Esophagus (tissue), 2 donors: Measurements from ENCODE around the gene C2orf49. TPM values are rescaled to one million over a fixed set of nuclear protein-coding genes. Genes with fewer than 3 reads are reported as not detected.
"Not testable (repeated sequence)": the region's sequence is repeated elsewhere in the genome, so short reads cannot be mapped to it uniquely, and the experiment has no call there.

Experiments
- H3K27ac ChIP-seq, 2 donors: one replicate each; pipeline ENCODE4 v1.5.1; 2013; ENCODE audit warnings: low read depth in 2 of 2, mild to moderate bottlenecking in 2 of 2, inconsistent platforms in 1 of 2, low read length in 1 of 2, moderate library complexity in 1 of 2
- H3K27me3 ChIP-seq, 2 donors: one replicate each; pipeline ENCODE4 v1.6.1; 2013; ENCODE audit warnings: low read length in 2 of 2, control low read depth in 1 of 2, mild to moderate bottlenecking in 1 of 2; ENCODE audit not compliant: insufficient read depth in 2 of 2, control insufficient read depth in 1 of 2
- H3K36me3 ChIP-seq, 2 donors: one replicate each; pipeline ENCODE4 v1.6.1; 2013; ENCODE audit warnings: low read length in 1 of 2; ENCODE audit not compliant: control insufficient read depth in 2 of 2, insufficient read depth in 2 of 2
- H3K4me1 ChIP-seq, 2 donors: one replicate each; pipeline ENCODE4 v1.6.1; 2013; ENCODE audit warnings: low read length in 1 of 2; ENCODE audit not compliant: control insufficient read depth in 2 of 2, insufficient read depth in 2 of 2
- H3K4me3 ChIP-seq, 2 donors: one replicate each; pipeline ENCODE4 v1.5.1; 2013; ENCODE audit warnings: low read length in 2 of 2, mild to moderate bottlenecking in 2 of 2, low read depth in 1 of 2, moderate library complexity in 1 of 2
- H3K9me3 ChIP-seq, 2 donors: one replicate each; pipeline ENCODE4 v1.6.1; 2013; ENCODE audit warnings: mild to moderate bottlenecking in 2 of 2, low read depth in 1 of 2, low read length in 1 of 2, moderate library complexity in 1 of 2; ENCODE audit not compliant: control insufficient read depth in 2 of 2, insufficient read depth in 1 of 2
- WGBS, 2 donors: extraction: QIAGEN DNeasy Blood & Tissue Kit; methylation state at CpG; one replicate each; pipeline ENCODE4 v1.1.7; 2013; 5-methylcytosine and 5-hydroxymethylcytosine counted together
- polyA plus RNA-seq, 2 donors: library from polyadenylated mRNA; stranded (reverse); fragments of 200-250 nt; gene quantifications; one replicate each; pipeline ENCODE4 v1.2.3, GENCODE V29; 2013
- donor health status: healthy with polysubstance abuse.
- donor health status: Bipolar disorder and iron deficiency.

Gene C2orf49
- polyA plus RNA-seq, 2 donors: 6.6 to 8.7 TPM

- Histone ChIP-seq H3K9me3 (no peaks in the 10 kb centered on the region), H3K4me3 (no peak overlapping the region), H3K36me3 (peaks cover 0 to 3% of the 10 kb centered on the region in 2 donors), H3K27me3 (no peaks in the 10 kb centered on the region), H3K4me1 (no peaks in the 10 kb centered on the region), H3K27ac (no peak overlapping the region)
- WGBS, 2 donors: 90 to 95% methylated on average over 3 of the region's 3 CpGs
Observed at GRCh38 chr2:105317937-105318336, 19.4 kb upstream of the C2orf49 start.

GRCh38 chr2:105320651-105321215, 16.6 kb upstream of the C2orf49 start:
- Histone ChIP-seq H3K27ac (no peak overlapping the region), H3K36me3 (peaks cover 0 to 3% of the 10 kb centered on the region in 2 donors), H3K27me3 (no peaks in the 10 kb centered on the region), H3K9me3 (no peaks in the 10 kb centered on the region), H3K4me3 (no peak overlapping the region), H3K4me1 (no peaks in the 10 kb centered on the region)
- WGBS, 2 donors: 57 to 72% methylated on average over 7 of the region's 7 CpGs

- no peaks in the 10 kb centered on the region for H3K27me3 ChIP-seq
- 87 to 90% methylated on average over 3 of the region's 3 CpGs for WGBS, 2 donors
- no peaks in the 10 kb centered on the region for H3K4me1 ChIP-seq
- no peak overlapping the region for H3K4me3 ChIP-seq
- no peak overlapping the region for H3K27ac ChIP-seq
- peaks cover 0 to 3% of the 10 kb centered on the region in 2 donors for H3K36me3 ChIP-seq
- no peaks in the 10 kb centered on the region for H3K9me3 ChIP-seq
Observed at GRCh38 chr2:105321875-105322646, 15.3 kb upstream of the C2orf49 start.

GRCh38 chr2:105323111-105323510, 14.2 kb upstream of the C2orf49 start:
- no peak overlapping the region for H3K4me3 ChIP-seq
- no peak overlapping the region for H3K27ac ChIP-seq
- no peaks in the 10 kb centered on the region for H3K27me3 ChIP-seq
- H3K9me3 ChIP-seq: no peaks in the 10 kb centered on the region
- whole genome bisulfite sequencing, 2 donors: 76 to 81% methylated on average over 5 of the region's 5 CpGs
- peaks cover 0 to 3% of the 10 kb centered on the region in 2 donors for H3K36me3 ChIP-seq
- no peaks in the 10 kb centered on the region for H3K4me1 ChIP-seq

GRCh38 chr2:105324101-105324500, 13.2 kb upstream of the C2orf49 start:
- 75 to 76% methylated on average over 4 of the region's 4 CpGs for WGBS, 2 donors
- no peak overlapping the region for H3K27ac ChIP-seq
- H3K4me3 ChIP-seq: no peak overlapping the region
- H3K4me1 ChIP-seq: peaks cover 0 to 8% of the 10 kb centered on the region in 2 donors
- peaks cover 0 to 3% of the 10 kb centered on the region in 2 donors for H3K36me3 ChIP-seq
- H3K27me3 ChIP-seq: no peaks in the 10 kb centered on the region
- H3K9me3 ChIP-seq: no peaks in the 10 kb centered on the region

- H3K27ac ChIP-seq: no peak overlapping the region
- H3K9me3 ChIP-seq: no peaks in the 10 kb centered on the region
- H3K4me1 ChIP-seq: peaks cover 0 to 8% of the 10 kb centered on the region in 2 donors
- no peak overlapping the region for H3K4me3 ChIP-seq
- WGBS, 2 donors: 78 to 89% methylated on average over 4 of the region's 4 CpGs
- H3K36me3 ChIP-seq: peaks cover 0 to 3% of the 10 kb centered on the region in 2 donors
- H3K27me3 ChIP-seq: no peaks in the 10 kb centered on the region
Observed at GRCh38 chr2:105324732-105325131, 12.6 kb upstream of the C2orf49 start.

- WGBS, 2 donors: 75 to 82% methylated on average over 3 of the region's 3 CpGs
- Histone ChIP-seq H3K27ac (no peak overlapping the region), H3K9me3 (no peaks in the 10 kb centered on the region), H3K36me3 (peaks cover 0 to 3% of the 10 kb centered on the region in 2 donors), H3K4me1 (peaks cover 0 to 8% of the 10 kb centered on the region in 2 donors), H3K27me3 (no peaks in the 10 kb centered on the region), H3K4me3 (no peak overlapping the region)
Observed at GRCh38 chr2:105325389-105325963, 11.9 kb upstream of the C2orf49 start.

- not testable (repeated sequence) for H3K27ac ChIP-seq, H3K27me3 ChIP-seq, H3K4me1 ChIP-seq, H3K36me3 ChIP-seq, H3K9me3 ChIP-seq, H3K4me3 ChIP-seq
- 90 to 95% methylated on average over 3 of the region's 3 CpGs for WGBS, 2 donors
Observed at GRCh38 chr2:105327271-105327670, 10.1 kb upstream of the C2orf49 start.

GRCh38 chr2:105327690-105328089, 9.7 kb upstream of the C2orf49 start:
- Histone ChIP-seq H3K36me3 (peaks cover 0 to 3% of the 10 kb centered on the region in 2 donors), H3K27ac (no peak overlapping the region), H3K4me1 (peaks cover 0 to 8% of the 10 kb centered on the region in 2 donors), H3K27me3 (no peaks in the 10 kb centered on the region), H3K4me3 (no peak overlapping the region), H3K9me3 (no peaks in the 10 kb centered on the region)
- 87 to 90% methylated on average over 2 of the region's 2 CpGs for WGBS, 2 donors
